ENCODE results near the gene ERGIC1. TPM values are rescaled to one million over a fixed set of nuclear protein-coding genes. Genes with fewer than 3 reads are reported as not detected.

Gene ERGIC1
- total and polyA plus RNA-seq, 2 of the 8 experiments (the other 6 are each of a cell fraction or from before 2014, with no cell fraction given) = 95.3 to 106 TPM

DNA sequence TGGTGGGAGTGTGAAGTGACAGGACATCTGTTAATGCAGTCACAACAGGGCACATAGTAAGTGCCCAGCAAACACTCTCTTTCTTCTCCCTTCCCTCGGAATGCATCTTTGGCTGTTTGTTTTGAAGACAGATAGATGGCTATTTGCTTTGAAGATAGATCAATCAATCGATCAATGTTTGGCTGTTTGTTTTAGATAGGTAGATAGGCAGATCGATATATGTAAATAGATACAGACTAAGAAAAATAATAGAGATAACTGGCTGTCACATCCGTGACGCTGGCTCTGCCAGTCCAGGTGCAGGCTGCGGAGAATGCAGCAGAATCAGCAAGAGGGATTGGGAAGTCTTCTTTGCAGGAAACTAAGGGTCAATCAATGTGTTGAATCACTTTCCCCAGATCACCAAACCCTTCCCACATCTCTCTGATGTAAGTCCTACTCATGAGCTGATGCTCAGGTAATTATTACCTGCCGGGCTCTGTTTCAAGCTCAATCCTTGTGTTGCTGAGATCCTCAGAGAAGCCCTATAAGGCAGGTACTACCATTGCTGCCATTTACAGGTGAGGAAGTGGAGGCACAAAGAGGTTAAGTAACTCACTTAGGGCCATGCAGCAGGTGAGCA lies 60.8 kb downstream of the ERGIC1 start (continued):
- TF ChIP-seq RBBP5 (IDR thresholded peaks at IDR 0.05; ENCODE audit: borderline replicate concordance, low read depth, low read length) = no peak
- TF ChIP-seq TEAD4 (IDR thresholded peaks at IDR 0.05; ENCODE audit: low read depth, low read length) = no peak
- no peak for TF ChIP-seq EP300 (IDR thresholded peaks at IDR 0.05; ENCODE audit: borderline replicate concordance in 1 of 2, low read depth in 2 of 2, low read length in 2 of 2)
- no peak for TF ChIP-seq TBP (IDR thresholded peaks at IDR 0.05; ENCODE audit: low read depth, low read length)
- TF ChIP-seq KDM5A (IDR thresholded peaks at IDR 0.05; ENCODE audit: low read length) = no peak
- TF ChIP-seq SP4 (IDR thresholded peaks at IDR 0.05; ENCODE audit: low read length) = no peak
- TF ChIP-seq, protein P1, sequence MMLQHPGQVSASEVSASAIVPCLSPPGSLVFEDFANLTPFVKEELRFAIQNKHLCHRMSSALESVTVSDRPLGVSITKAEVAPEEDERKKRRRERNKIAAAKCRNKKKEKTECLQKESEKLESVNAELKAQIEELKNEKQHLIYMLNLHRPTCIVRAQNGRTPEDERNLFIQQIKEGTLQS (IDR thresholded peaks at IDR 0.05; ENCODE audit: insufficient read depth, low read depth, low read length) = no peak
- TF ChIP-seq TCF12 (IDR thresholded peaks at IDR 0.05; ENCODE audit: low read depth, low read length) = no peak
- TF ChIP-seq SP2 (IDR thresholded peaks at IDR 0.05; ENCODE audit: low read length) = no peak
- no peak for TF ChIP-seq BRCA1 (IDR thresholded peaks at IDR 0.05; ENCODE audit: low read depth, low read length)
- no peak for TF ChIP-seq JUND (IDR thresholded peaks at IDR 0.05; ENCODE audit: low read length)
- no peak for TF ChIP-seq CEBPB (IDR thresholded peaks at IDR 0.05; ENCODE audit: low read depth, low read length)
